Stimulated activated CD4-positive, alpha-beta T cell treated with anti-CD3 and anti-CD28 coated beads, Interleukin-4, amount 100 ng/mL, for 1 hour (primary cell): Measurements from ENCODE around the gene CALN1.
"Not testable (repeated sequence)": the region's sequence is repeated elsewhere in the genome, so short reads cannot be mapped to it uniquely, and the experiment has no call there.

Source experiments
- DNase-seq: peaks from one replicate; pipeline ENCODE4 v3.0.0-alpha.2; 2020

The CALN1 gene

GRCh38 chr7:71851776-71852498 is 560.2 kb downstream of the CALN1 start:
- DNase-seq: no peak

GRCh38 chr7:71846160-71846559 is 566.0 kb downstream of the CALN1 start:
- DNase-seq: no peak

- no peak for DNase-seq
Measured at GRCh38 chr7:71843676-71844075, 568.5 kb downstream of the CALN1 start.

GRCh38 chr7:71842786-71843185 is 569.4 kb downstream of the CALN1 start:
- DNase-seq: no peak

GRCh38 chr7:71842381-71842780 is 569.8 kb downstream of the CALN1 start:
- no peak for DNase-seq

GRCh38 chr7:71835056-71835455 is 577.1 kb downstream of the CALN1 start:
- DNase-seq: no peak

- DNase-seq: no peak
Measured at GRCh38 chr7:71829515-71829914, 582.6 kb downstream of the CALN1 start.

GRCh38 chr7:71828361-71828760 is 583.8 kb downstream of the CALN1 start:
- no peak for DNase-seq

GRCh38 chr7:71826141-71826540 is 586.0 kb downstream of the CALN1 start:
- no peak for DNase-seq

GRCh38 chr7:71824006-71824760 is 588.0 kb downstream of the CALN1 start:
- no peak for DNase-seq

GRCh38 chr7:71822406-71822805 is 589.7 kb downstream of the CALN1 start:
- DNase-seq: not testable (repeated sequence)

GRCh38 chr7:71817916-71818315 is 594.2 kb downstream of the CALN1 start:
- DNase-seq: no peak

- no peak for DNase-seq
Measured at GRCh38 chr7:71808115-71808514, 604.0 kb downstream of the CALN1 start.

- DNase-seq: no peak
Measured at GRCh38 chr7:71804256-71804655, 607.9 kb downstream of the CALN1 start.

GRCh38 chr7:71801976-71802375 is 610.2 kb downstream of the CALN1 start:
- DNase-seq: no peak

GRCh38 chr7:71800321-71800720 is 611.8 kb downstream of the CALN1 start:
- no peak for DNase-seq

GRCh38 chr7:71795410-71795809 is 616.7 kb downstream of the CALN1 start:
- DNase-seq: no peak

- no peak for DNase-seq
Measured at GRCh38 chr7:71793251-71793650, 618.9 kb downstream of the CALN1 start.

GRCh38 chr7:71787513-71787912 is 624.6 kb downstream of the CALN1 start:
- no peak for DNase-seq

- no peak for DNase-seq
Measured at GRCh38 chr7:71785216-71785615, 626.9 kb downstream of the CALN1 start.

- no peak for DNase-seq
Measured at GRCh38 chr7:71784781-71785180, 627.4 kb downstream of the CALN1 start.

- no peak for DNase-seq
Measured at GRCh38 chr7:71784180-71784579, 628.0 kb downstream of the CALN1 start.

GRCh38 chr7:71783779-71784178 is 628.4 kb downstream of the CALN1 start:
- DNase-seq: no peak

GRCh38 chr7:71782051-71782450 is 630.1 kb downstream of the CALN1 start:
- DNase-seq: no peak

- DNase-seq: no peak
Measured at GRCh38 chr7:71780282-71780681, 631.9 kb downstream of the CALN1 start.
